Nucleus accumbens (tissue), 56 donors: ENCODE measurements around the gene HPCA.

Experiments
- DNase-seq, 56 donors: peaks; one replicate each; lab custom pipeline; 2025; lab: John Stamatoyannopoulos, UW

Gene HPCA

DNA sequence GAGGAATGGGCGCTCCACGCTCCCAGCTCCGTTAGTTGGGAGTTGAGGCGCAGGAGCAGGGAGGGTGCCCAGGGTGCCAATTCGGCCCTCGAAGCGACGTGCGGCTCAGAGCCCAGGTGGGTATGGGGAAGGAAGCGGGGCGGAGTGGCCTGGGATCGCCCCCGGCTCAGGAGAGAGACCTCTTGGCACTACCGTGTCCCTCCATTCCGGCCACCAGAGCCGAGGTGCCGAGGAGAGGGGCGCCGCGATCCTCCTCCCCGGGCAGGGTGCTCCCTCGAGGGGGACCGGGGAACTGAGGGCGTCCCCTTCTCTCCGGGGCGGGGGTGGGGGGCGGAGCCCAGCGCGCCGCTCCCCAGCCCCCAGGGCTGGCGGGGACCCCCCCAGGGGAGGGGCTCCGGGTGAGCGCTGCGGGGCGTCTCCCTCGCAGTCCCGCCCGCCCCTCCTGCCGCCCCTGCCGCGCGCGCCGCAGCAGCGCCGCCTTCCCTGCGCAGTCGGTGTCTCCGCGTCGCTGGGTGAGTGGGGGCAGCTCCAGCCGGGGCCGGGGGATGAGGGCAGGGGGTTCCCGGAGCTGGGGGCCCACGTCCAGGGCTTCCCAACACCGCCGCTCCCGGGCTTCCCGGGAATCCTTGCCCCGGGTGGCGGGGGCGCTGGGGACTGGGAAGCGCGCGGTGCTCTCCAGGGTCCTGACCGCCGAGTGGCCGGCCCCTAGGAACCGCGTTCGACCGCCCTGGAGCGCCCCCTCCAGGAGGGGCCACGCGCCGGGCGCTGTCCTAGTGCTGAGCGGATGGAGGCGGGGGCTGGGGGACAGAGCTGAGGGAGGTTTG lies at the start of gene HPCA:
Gene HPCA, plus strand, starts transcription at position 488 of the 824 bp plus-strand sequence. CDS start 2,408 bp downstream, outside the sequence.
- DNase-seq, result peak in 18 of 56 donors; percentile 23 to 75 (median 51)

DNA sequence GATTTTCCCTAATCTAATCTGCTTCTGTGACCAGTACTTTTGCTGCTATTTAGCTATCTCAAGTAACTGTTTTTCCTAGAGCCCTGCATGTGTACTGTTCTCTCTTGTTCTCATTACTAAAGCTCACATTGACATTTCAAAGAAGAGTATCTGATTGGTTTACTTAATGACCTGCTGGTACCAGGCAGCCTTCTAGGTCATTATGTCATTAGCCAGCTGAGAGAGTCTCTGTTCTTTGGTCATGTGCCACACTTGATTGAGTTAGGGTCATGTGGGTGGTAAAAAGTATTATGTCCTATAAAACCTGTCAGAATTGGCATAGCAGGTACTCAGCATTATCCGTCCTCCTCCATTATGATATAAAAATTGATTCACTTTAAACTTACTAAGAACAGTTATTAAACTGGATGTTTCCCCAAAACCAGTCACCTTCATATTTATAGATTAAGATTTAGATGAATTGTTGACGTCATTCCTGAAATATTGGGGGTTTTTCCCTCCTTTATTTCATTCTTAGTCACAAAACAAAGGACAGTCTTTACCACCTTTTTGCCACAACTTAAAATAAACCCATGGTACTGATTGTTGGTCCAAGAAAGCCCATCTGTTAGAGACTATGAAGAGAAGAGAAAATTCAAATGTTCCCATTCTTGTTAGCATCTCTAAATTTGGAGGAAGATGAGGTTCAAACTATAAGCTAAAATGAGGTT lies 37.8 kb upstream of the HPCA start:
- no peak for DNase-seq

DNA sequence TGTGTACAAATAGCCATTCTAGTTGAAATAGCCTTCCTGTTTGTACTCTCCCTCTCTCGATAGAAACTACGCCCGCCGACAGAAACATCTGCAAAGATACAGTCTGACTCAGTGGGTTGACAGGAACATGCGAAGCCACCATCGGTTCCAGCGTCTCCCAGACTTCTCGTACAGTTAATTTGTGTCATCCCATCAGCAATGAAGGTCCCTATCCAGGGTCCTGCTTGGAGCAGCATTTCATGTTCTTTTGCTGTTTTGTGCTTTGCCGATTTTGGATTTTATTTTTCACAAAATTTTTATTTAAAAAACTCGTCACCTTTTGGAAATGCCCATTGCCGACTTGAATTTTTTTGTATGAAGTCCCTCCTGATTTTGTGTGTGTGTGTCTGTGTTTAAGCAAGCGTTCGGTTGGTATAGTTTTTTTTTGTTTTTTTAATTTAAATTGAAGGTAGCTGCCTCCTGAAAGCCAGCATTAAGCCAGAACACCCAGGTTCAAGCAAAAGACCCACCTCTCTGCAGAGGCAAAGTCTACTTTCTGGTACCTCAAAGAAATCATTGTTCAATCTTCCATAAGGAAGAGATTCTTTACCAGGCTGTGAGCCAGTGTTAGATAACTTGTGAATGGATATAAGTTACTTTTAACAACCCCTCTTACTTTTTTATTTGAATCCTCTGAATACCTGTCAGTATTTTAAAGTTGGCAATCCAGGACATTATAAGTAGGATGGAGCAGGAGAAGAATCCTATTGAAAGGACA lies 30.3 kb upstream of the HPCA start:
- no peak for DNase-seq

DNA sequence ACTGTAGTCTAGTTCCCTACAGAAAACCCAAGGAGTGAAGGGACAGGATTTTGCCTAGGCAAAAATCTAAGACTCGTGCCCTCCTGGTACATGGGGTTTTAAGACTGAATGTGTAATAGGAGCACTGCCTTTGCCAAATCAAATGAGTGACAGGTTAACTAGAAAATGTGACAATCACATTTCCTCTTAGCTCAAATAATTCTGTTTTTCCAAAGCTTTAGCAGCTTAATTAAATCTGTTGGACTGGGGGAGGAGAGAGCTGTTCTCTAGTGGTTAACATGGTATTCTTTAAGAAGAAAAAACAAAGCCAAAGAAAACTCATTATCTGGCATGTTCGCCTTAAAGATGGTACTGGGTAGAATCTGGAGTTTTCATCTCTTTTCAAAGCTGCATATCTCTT lies 28.2 kb upstream of the HPCA start:
- no peak for DNase-seq

DNA sequence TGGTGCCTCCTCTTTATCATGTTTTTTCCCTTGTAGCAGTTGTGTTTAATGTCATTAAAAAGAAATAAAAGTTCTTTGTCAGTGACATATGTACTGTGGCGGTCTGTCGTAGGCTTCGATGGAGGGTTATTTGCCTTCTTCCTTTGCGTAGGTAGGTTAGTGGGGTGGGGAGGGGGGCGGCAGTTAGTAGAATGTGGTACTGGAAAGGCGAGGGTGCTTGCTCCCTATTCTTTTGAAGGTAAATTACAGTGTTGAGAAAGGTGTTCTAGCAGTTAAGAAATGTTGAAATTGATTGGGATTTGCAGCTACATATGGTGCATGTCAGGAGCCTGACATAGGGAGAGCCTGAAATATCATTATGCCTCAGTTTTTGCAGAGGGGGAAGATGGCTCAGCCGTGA lies 27.5 kb upstream of the HPCA start:
- peak in 7 of 56 donors; percentile 18 to 42 (median 38) for DNase-seq

DNA sequence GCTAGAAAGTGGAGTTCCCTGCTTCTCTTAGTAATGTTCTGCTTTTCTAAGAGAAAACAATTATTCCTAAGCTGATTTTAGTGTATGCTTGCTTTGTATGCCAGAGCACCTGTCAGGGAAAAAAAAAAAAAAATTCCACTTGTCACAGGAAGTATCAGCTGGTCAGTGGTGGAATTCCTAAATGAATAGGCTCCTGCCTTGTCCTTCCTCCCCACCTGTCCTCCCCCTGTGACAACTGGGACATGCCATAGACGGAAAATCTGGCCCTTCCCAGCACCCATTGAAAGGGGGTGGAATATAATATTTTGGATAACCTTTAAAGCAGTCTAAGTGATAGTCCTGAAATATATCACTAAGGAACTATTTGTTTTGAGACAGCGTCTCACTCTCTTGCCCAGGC lies 26.4 kb upstream of the HPCA start:
- DNase-seq, result no peak

DNA sequence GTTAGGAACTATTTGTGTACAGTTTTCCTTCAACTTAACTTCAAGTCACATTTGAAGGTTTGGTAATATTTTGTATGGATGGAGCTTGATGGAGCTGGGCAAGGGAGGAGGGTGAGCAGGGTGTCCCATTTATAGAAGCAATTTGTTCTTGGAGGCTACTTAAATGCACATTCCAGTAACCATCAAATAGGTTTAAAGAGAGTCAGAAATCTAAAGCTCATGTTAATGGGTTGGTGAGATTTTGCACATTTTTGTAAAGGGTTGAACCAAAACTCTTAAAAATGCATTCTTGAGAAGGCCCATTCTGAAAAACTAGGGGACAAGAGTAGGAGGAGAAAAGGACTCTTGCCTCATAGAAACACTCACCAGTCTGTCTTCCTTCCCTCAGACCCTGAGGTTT lies 25.7 kb upstream of the HPCA start:
- DNase-seq, result no peak

DNA sequence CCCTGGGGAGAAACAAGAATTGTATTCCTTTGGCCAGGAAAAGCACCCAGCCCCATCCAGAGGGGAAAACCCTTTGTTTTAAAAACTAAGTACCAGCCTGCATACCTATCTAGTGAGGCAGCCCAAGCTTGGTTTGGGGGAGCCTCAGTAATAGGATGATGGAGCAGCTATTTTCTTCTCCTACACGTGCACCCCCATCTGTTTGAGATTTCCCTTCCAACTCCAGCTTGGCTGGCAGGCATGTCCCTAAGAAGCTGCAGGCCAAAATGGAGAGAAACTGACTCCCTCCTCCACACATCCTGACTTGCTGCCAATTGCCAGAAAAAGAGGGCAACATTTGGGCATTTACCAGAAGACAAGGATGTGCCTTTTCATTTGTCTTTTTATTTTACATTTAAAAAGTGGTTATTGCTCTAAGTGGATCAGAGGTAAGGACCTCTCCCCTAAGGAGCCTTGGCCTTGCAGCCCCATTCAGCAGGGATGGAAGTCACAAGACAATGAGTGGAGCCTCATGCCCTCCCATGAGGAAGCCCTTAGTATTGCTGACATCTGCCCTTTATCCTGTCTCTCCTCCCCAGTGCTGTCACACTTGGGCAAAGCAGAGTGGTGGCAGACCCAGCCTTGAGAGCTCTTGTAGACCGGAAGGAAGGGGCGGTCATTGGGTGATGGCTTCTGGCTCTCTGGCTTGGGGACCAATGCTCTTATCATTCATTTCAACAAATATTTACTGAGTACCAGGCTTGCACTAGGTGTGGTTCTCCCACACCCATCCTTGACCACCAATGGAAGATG lies 24.2 kb upstream of the HPCA start:
- peak in 1 of 56 donors; percentile 22 for DNase-seq

DNA sequence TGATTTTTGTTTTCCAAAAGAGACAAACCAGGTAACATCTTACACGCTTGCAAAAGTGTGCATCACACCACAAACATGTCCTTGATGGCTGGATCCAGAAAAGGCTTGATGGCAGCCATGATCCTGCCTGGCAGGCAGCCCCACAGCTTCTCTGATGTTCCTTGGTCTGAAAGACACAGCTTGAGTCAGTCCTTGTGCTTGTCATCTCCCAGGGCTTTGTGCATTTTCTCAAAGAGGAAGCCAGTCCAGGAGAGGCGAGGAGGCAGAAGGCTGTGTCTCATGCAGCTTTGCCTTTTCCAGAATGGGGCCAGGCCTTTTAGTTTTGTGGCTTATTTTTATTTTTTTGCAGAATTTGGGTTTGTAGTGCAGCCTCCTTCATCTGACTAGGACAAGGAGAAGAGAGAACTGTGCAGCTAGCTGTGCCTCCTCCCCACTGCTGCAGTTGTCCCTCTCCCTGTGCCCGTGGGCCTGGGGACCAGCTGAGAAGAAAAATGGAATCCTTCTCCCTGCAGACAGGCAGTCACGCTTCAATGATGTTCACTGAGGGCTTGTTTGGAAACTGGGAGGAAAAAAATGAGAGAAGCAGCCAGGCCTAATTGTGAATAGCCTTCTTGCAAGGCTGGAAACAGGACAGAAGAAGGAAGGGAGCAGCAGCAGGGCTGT lies 22.9 kb upstream of the HPCA start:
- no peak for DNase-seq

DNA sequence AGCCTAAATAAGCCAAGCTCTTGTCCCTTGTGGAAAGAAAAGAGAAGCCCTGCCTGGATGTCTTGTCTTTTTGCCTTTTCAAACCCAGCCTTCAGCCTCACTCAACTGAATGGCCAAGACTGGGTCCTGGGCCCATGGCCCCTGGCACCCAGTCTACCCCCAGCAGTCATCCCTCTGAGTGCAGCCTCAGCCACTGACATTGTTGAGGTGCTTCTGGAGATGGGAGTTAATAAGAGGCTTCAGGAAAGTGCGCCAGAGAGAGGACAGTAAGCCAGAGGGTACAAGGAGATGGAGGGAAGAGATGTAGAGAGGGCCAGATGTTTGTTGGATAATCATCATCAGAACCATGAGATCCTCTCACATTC lies 22.4 kb upstream of the HPCA start:
- DNase-seq, result no peak

DNA sequence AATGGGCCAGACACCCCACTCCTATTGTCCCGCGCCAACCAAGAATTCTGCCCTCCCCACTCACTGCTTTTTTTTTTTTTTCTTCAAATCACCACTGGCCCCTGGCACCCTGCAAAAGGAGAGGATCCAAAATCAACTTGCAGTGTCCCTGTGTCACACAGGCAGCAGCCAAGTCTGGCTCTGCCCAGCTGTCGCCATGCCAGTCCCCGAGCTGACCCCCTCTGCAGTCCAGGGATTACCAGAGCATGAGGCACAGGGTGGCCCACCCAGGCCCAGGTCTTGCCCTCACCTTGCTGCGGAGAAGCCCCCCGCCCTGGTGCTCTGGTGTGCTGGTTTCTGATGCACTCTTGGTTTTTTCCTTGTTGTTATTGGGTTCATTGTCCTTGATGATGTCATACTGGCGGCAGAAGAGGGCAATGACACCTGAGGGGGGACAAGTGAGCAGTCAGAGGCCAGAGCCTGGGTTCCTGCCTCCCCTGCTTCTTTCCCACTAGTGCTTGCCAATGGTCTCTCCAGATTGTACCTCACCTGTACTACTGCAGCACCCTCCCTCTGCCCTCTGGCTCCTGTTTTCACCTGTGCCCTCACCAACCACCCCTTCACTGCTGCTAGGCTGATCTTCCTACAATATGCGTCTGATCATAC lies 21.8 kb upstream of the HPCA start:
- DNase-seq, result no peak

DNA sequence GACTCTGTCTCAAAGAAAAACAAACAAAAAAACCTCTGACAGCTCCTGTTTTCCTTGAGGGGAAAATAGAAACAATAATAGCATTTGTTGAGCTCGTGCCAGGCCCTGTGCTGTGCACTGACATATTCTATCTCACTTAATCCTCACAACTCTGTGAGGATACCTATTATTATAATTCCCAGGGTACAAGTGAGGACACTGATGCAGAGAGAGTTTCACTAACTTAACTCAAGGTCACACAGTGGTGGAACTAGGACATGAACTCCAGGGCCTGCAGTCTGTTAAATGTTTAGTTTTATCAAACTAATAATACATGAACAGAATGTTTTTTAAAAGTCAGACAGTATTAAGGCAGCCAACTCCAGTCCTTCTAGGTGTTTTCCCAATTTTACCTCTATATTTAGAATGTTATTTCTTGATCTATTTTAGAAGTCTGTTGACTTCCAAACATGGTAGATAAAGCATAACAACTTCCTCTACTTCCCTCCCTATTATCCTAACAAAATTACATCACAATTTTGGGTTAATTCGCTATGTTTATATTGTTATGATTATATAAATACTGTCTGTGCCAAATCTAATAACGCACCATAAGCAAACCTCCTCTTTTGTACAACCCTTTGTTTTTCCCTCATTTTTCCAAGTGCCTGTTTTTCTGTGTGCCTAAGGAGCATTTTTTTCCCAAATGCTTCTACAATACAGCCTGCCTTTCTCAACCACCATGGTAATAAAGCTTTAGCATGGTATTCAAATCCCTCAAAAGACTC lies 20.5 kb upstream of the HPCA start:
- DNase-seq, result no peak

DNA sequence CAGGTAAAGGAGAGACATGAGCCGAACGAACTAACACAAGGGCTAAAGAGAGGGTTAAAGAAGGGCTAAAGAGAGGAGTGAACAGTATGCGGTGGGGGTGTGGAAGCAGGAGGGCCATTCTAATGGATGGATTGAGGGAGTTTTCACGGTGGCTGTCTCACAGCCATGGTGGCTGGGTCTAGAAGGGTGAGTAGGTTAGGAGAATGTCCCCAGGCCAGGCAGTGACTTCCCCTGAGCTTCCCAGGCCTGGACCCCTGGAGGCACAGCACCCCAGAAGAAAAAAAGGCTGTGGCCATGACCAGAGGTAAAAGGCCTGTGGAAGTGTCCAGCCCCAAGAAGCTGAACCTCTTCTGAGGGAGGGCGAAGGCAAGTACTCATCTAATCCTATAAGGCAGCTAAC lies 19.1 kb upstream of the HPCA start:
- no peak for DNase-seq

DNA sequence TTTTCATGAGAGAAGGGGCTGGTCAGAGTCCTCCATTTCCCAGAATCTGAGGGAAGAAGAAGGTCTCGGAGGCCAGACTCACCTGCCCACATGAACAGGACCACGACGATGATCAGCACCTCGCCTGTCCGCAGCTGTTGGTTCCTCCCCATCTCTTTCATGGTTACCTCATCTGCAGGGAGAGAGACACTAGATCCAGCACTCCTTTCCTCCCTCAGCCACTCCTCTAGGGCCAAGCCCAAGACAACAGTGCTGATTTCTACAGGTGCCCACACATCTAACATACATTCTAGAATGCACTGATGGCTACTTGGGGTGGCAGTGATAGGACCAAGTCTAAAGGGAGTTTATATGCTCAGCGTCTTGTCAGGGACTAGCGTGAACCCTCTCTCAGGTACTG lies 18.6 kb upstream of the HPCA start:
- no peak for DNase-seq

DNA sequence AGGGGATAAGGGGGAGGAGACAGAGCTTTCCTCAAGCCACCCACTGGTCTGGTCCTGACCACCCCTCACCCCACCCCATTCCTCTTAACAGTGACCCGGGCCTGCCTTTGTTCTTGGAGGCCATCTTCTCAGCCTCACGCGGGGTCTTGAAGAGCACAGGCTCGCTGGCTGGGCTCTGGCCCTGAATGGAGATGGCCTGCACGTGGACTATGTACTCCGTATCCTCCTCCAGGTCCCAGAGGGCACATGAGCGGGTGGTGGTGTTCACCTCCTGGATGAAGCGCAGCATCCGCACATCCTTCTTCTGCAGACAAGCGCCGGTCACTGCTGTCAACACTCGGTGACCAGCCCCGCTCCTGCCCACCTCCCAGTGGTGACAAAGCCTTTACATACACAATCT lies 18.2 kb upstream of the HPCA start:
- no peak for DNase-seq

DNA sequence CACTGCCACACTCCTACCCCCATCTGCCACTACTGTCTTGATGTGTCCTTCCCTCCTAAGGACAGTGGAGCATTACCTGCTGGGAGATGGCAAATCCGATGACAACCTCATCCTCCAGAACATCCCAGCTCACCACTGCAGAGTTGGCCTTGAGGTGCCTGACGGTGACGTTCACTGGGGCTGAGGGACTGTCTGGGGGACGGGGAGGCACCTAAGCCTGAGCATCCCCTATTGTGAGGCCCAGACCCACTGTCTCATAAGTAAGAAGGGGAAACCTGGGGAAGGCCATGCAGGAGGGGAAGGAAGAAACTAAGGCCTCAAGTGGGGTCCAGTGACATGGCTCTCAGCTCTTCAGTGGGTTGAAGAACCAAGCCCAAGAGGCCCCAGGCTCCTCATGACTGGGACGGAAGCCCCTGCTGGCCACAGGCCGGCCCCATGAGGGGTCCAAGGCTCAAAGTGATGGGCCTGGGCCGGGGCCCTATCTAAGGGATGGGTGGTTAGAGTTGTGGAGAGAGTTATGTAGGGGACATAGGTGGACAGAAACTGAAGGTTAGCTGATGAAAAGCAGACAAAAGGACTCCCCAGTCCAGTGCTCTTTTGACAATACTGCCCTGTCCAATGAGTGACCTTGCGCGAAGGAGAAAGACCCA lies 17.4 kb upstream of the HPCA start:
- no peak for DNase-seq

DNA sequence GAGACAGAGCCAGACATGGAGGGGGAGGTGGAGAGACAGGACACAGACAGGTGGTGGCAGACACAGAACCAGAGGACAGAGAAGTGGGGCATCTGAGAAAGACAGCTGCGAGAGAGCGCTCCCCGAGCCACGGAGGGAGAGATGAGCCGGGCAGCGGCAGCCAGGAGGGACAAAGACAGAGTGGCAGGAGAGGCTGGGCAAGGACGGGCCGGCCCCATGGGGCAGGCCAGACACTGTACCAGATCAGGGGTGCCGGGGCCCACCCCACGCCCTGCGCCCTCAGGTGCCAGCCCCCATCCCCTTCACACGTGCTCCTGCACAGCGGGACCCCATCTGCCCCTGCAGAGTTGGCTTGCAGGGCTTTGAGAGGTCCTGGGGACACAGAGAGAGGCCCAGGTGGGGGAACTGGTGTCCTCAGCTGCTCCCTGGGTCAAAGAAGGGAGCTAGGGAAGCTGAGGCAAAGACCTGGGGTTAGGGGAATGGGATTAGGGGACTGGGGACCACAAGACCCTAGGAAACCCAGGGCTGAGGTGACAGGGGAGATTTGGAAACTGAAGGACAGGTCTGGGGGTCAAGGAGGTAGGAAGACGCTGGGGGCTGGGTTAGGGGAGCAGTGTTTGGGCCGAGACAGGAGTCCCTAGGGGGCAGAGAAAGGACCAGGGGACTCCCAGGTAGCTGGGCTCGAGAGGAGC lies 16.2 kb upstream of the HPCA start:
- no peak for DNase-seq
